ENCODE results near the gene LYG1. TPM values are rescaled to one million over a fixed set of nuclear protein-coding genes. Genes with fewer than 3 reads are reported as not detected.

The LYG1 gene
- total RNA-seq, 4 donors from 2014 or later: 0.66 to 2.7 (median 1.9) TPM

- Histone ChIP-seq H3K9me3 (no peaks in the 10 kb centered on the region), H3K36me3 (no peaks in the 10 kb centered on the region), H3K4me1 (peaks cover 5 to 45% (median 9%) of the 10 kb centered on the region in 4 donors), H3K4me3 (no peak overlapping the region), H3K27me3 (no peaks in the 10 kb centered on the region), H3K27ac (no peak overlapping the region)
- DNase-seq (ENCODE audit: low spot score in 2 of 2): no peak
- 75 to 81% methylated on average over 8 of the region's 8 CpGs for WGBS, 2 donors
- TF ChIP-seq POLR2A (IDR thresholded peaks at IDR 0.05): no peak
- no peak for TF ChIP-seq EP300 (IDR thresholded peaks at IDR 0.05)
- no peak for TF ChIP-seq CTCF (IDR thresholded peaks at IDR 0.05)
Observed at GRCh38 chr2:99340669-99341236, 39.8 kb upstream of the LYG1 start.

DNA sequence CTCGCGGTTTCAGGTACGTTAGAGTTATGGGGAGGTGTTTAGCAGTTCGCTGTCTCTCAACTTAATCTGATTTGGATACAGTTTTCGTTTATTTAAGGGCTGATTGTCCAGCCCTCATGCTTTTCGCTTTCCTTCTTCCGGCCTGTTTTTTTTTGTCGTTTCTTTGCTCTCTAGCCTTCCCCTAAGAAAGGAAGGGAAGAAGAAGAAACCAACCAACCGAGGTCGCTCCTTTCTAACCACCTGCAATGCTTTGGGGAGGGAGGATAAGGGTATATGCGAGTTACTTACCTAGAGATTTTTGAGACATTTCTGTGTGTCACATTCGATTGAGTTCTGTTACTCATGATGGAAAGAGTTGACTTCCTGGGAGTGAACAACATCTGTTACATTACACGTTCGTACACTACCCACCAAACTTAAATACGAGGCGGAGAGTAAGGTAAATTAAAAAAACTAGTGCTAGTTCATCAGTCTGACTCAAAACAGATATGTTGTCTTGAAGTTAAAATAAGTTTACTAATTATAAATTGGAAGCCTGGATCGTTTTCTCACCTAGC lies 37.1 kb upstream of the LYG1 start:
- no peak for TF ChIP-seq EP300 (IDR thresholded peaks at IDR 0.05)
- no peak for TF ChIP-seq POLR2A (IDR thresholded peaks at IDR 0.05)
- TF ChIP-seq CTCF (IDR thresholded peaks at IDR 0.05): no peak

DNA sequence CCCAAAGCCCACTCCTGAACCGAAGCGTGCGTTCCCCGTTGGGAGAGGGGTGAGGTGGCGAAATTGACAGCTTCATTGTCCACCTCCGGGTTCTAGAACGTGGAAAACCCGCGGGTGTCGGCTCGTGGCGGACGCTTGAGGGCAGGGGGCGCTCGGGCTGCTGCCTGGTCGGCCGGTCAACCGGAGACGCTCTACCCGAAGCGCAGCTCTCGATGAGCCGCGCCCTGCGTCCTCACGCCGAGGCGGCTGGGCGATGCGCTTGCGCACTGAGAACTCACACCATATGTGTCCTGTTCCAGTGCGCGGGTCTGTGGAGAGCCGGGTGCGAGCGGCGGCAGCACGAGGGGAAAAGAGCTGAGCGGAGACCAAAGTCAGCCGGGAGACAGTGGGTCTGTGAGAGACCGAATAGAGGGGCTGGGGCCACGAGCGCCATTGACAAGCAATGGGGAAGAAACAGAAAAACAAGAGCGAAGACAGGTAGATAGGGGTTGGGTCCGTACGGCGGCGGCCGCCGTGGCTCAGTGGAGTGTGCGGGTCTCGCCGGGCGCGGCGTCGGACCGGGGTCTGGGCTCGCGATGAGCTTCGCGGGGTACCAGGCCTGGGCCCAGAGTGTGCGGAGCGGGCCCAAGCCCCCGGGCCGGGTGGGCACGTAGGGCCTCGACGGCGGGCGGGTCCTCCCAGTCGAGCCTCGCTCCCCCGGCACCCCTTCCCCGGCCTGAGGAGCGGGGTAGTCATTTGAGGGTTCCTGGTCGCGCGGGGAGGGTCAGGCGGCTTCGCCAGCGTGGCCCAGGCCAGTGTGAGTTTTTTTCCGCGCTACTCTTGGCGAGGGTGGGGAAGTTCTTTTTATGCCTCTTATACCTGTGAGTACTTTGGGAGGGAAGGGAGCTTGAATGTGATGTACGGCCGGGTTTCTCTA lies 36.4 kb upstream of the LYG1 start, which contains the start of gene EIF5B:
Gene EIF5B, plus strand, starts transcription at position 277 of the 916 bp plus-strand sequence. Its CDS starts 166 bp downstream, at position 443.
- H3K4me3 ChIP-seq: peak within 1 kb of the TSS; percentile 61 to 96 (median 79)
- peak; percentile 52 to 87 for TF ChIP-seq EP300 (IDR thresholded peaks at IDR 0.05)
- peak; percentile 47 to 83 (median 75) for TF ChIP-seq CTCF (IDR thresholded peaks at IDR 0.05)
- peak; percentile 15 to 32 for TF ChIP-seq POLR2A (IDR thresholded peaks at IDR 0.05)
- peak within 1 kb of the TSS; percentile 88 to 95 (median 91) for H3K27ac ChIP-seq
- no peaks in the 10 kb centered on the region for H3K27me3 ChIP-seq
- no peaks in the 10 kb centered on the region for H3K9me3 ChIP-seq
- peaks cover 5 to 63% (median 25%) of the 10 kb centered on the region in 4 donors for H3K4me1 ChIP-seq
- peak; percentile 84 to 87 for DNase-seq (ENCODE audit: low spot score in 2 of 2)
- 0% methylated on average over 66 to 85 of the region's 87 CpGs for WGBS, 2 donors
- H3K36me3 ChIP-seq: peaks cover 0 to 7% (median 0%) of the 10 kb centered on the region in 3 donors

More for the DNA sequence above, 37.1 kb upstream of the LYG1 start:
- Histone ChIP-seq H3K9me3 (no peaks in the 10 kb centered on the region), H3K36me3 (peaks cover 0 to under 1% (median 0%) of the 10 kb centered on the region in 3 donors), H3K27me3 (no peaks in the 10 kb centered on the region), H3K4me3 (peak overlapping the region; percentile 61 to 96 (median 79)), H3K4me1 (peaks cover 5 to 60% (median 25%) of the 10 kb centered on the region in 4 donors), H3K27ac (peak overlapping the region in 3 of 4 donors; percentile 89 to 95 (median 93))
- 4% methylated on average over 17 of the region's 17 CpGs for WGBS, 2 donors
- no peak for DNase-seq (ENCODE audit: low spot score in 2 of 2)

DNA sequence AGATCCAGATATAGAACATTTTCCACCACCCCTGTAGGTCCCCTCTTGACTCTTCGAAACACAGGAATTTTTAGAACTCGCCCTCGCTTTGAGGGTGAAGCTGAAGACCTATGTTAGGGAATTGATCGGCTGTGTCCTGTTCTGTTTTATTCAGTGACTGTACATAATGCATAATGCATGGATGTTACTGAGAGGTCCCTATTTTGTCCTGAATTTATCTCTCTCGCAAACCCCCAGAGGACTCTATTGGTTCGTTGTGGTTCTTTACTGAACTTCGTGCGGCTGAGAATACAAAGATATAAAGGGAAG lies 35.8 kb upstream of the LYG1 start:
- DNase-seq (ENCODE audit: low spot score in 2 of 2): no peak
- no peaks in the 10 kb centered on the region for H3K9me3 ChIP-seq
- peak overlapping the region; percentile 88 to 95 (median 91) for H3K27ac ChIP-seq
- peaks cover 5 to 63% (median 25%) of the 10 kb centered on the region in 4 donors for H3K4me1 ChIP-seq
- WGBS, 2 donors: 0% methylated on average over 8 of the region's 8 CpGs
- no peaks in the 10 kb centered on the region for H3K27me3 ChIP-seq
- no peak for TF ChIP-seq POLR2A (IDR thresholded peaks at IDR 0.05)
- peaks cover 0 to 14% (median 0%) of the 10 kb centered on the region in 3 donors for H3K36me3 ChIP-seq
- peak overlapping the region; percentile 61 to 96 (median 79) for H3K4me3 ChIP-seq

DNA sequence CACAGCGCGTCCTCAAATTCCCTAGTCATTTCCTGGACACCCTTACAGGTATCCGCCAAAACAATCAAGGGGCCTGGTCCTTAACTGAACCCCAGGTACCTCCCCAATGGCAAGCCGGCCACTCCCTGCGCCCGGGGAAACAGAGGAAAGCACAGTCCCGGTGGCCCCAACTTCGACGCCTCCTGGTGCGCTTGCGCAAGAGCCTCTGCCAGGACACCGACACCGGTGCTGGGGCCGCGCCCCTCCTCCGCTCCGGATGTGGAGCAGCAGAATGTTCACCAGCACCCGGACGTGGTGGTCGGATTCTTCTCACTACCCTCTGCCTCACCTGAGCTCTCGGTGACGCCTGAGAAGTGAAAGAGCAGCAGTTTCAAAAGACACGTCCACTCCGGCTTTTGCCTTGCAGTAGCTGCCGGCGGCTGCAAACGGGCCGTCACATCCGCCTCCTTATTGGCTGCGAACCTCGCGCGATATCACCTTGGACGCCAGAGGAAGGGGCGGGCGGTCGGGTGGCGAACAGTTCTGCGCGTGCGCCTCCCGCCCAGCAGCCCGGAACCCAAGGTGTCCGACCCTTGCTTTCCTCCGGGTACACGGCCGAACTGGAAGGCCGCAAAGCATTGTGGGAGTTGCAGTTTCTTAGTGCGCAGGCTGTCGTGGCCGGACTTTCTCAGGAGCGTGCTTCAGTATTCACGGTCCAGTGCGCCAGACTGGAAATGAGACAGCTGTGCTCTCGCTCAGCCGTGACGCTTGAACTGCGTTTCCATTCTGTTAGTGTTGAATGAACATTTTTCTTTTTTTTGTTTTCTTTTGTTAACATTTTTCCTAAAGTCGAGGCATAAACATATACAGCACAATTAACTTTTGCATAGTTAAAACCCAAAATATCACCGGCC lies 35.2 kb upstream of the LYG1 start, which contains the start of gene TXNDC9:
Gene TXNDC9, minus strand, starts transcription at position 423 of the 893 bp plus-strand sequence. CDS start 3,123 bp downstream, outside the sequence.
- Histone ChIP-seq H3K9me3 (no peaks in the 10 kb centered on the region), H3K4me3 (peak within 1 kb of the TSS; percentile 61 to 96 (median 79)), H3K27ac (peak within 1 kb of the TSS; percentile 88 to 95 (median 91)), H3K36me3 (peaks cover 0 to 20% (median 0%) of the 10 kb centered on the region in 3 donors), H3K4me1 (peaks cover 5 to 60% (median 25%) of the 10 kb centered on the region in 4 donors), H3K27me3 (no peaks in the 10 kb centered on the region)
- WGBS, 2 donors: 0% methylated on average over 50 to 56 of the region's 60 CpGs
- DNase-seq (ENCODE audit: low spot score in 2 of 2): peak; percentile 94 to 99
- TF ChIP-seq POLR2A (IDR thresholded peaks at IDR 0.05): peak in 1 of 2 donors; percentile 54
- TF ChIP-seq CTCF (IDR thresholded peaks at IDR 0.05): peak in 1 of 5 experiments; percentile 28
- peak; percentile 65 to 91 for TF ChIP-seq EP300 (IDR thresholded peaks at IDR 0.05)
